Peyer's patch (tissue), 4 donors: Measurements from ENCODE around the gene FAM3C.

Experiments
- POLR2A ChIP-seq, 2 donors: fragments of 450-650 bp; IDR thresholded peaks; one replicate each; pipeline ENCODE4 v1.5.1; 2017; ENCODE audit warnings: antibody characterized with exemption in 2 of 2, mild to moderate bottlenecking in 2 of 2, moderate library complexity in 2 of 2
- TF ChIP-seq, protein P1 (sequence below), 6 experiments: fragments of 450-650 bp in 4 of 6; fragments of 200-600 bp in 2 of 6; sonication (generic) in 1 of 6; IDR thresholded peaks; one replicate each; pipeline ENCODE4 v1.5.1; 2017 to 2019; ENCODE audit warnings: antibody characterized with exemption in 6 of 6, mild to moderate bottlenecking in 3 of 6, moderate library complexity in 1 of 6

DNA sequence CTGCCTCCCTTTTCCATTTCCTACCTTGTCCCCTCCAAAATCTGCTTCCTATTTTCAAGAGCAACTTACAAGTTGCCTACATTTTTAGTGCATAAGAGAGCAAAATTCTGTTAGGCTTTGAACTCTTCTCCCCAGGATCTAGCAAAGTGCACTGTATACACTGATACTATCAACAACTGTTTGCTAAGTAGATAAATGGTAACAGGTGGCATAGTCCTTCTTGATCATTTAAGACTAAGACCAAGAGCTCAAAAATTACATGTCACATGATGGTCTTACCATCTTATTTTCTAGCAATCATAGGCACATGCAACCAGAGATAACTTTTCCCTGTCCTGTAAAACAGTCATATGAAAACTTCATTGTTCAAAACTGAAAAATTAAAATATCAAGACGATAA is 16.2 kb downstream of the FAM3C start:
- TF ChIP-seq, protein P1, sequence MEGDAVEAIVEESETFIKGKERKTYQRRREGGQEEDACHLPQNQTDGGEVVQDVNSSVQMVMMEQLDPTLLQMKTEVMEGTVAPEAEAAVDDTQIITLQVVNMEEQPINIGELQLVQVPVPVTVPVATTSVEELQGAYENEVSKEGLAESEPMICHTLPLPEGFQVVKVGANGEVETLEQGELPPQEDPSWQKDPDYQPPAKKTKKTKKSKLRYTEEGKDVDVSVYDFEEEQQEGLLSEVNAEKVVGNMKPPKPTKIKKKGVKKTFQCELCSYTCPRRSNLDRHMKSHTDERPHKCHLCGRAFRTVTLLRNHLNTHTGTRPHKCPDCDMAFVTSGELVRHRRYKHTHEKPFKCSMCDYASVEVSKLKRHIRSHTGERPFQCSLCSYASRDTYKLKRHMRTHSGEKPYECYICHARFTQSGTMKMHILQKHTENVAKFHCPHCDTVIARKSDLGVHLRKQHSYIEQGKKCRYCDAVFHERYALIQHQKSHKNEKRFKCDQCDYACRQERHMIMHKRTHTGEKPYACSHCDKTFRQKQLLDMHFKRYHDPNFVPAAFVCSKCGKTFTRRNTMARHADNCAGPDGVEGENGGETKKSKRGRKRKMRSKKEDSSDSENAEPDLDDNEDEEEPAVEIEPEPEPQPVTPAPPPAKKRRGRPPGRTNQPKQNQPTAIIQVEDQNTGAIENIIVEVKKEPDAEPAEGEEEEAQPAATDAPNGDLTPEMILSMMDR (IDR thresholded peaks at IDR 0.05), result no peak
- TF ChIP-seq POLR2A (IDR thresholded peaks at IDR 0.05), result no peak
